Trophoblast cell (in vitro differentiated cells and primary cell): Measurements from ENCODE around the gene KCNC1.

ENCODE experiments used
- DNase-seq, 2 donors: peaks; one replicate each; pipeline ENCODE4 v3.0.0-alpha.2; 2016
- H2AFZ ChIP-seq: 2 replicates; pipeline ENCODE4 v1.6.1; 2013; ENCODE audit warnings: low read length, moderate library complexity, mild to moderate bottlenecking; ENCODE audit not compliant: insufficient read depth, poor library complexity
- H2AK5ac ChIP-seq: 2 replicates; pipeline ENCODE4 v1.6.1; 2013; ENCODE audit warnings: mild to moderate bottlenecking, low read length
- H2BK120ac ChIP-seq: 2 replicates; pipeline ENCODE4 v1.6.1; 2013; ENCODE audit warnings: low read length, mild to moderate bottlenecking, moderate library complexity; ENCODE audit not compliant: insufficient read depth, poor library complexity
- H2BK12ac ChIP-seq: 2 replicates; pipeline ENCODE4 v1.6.1; 2013; ENCODE audit warnings: mild to moderate bottlenecking, low read length, moderate library complexity
- H2BK5ac ChIP-seq: 2 replicates; pipeline ENCODE4 v1.6.1; 2013; ENCODE audit warnings: low read length, low read depth, moderate library complexity, mild to moderate bottlenecking; ENCODE audit not compliant: poor library complexity
- H3K14ac ChIP-seq: 2 replicates; pipeline ENCODE4 v1.6.1; 2013; ENCODE audit warnings: mild to moderate bottlenecking, low read length
- H3K18ac ChIP-seq: 2 replicates; pipeline ENCODE4 v1.6.1; 2013; ENCODE audit warnings: mild to moderate bottlenecking, low read length
- H3K23ac ChIP-seq: 2 replicates; pipeline ENCODE4 v1.6.1; 2013; ENCODE audit warnings: low read length
- H3K27ac ChIP-seq: 2 replicates; pipeline ENCODE4 v1.5.1; 2013; ENCODE audit warnings: low read depth, mild to moderate bottlenecking, inconsistent platforms, low read length, moderate library complexity
- H3K27me3 ChIP-seq: 2 replicates; pipeline ENCODE4 v1.6.1; 2013; ENCODE audit warnings: inconsistent platforms, mild to moderate bottlenecking, low read length, moderate library complexity; ENCODE audit not compliant: insufficient read depth
- H3K36me3 ChIP-seq, 2 experiments: 1 replicate in 1 of 2; 2 replicates in 1 of 2; pipeline ENCODE4 v1.6.1; 2013; ENCODE audit warnings: low read length in 2 of 2, mild to moderate bottlenecking in 2 of 2, moderate library complexity in 1 of 2; ENCODE audit not compliant: insufficient read depth in 2 of 2, control insufficient read depth in 1 of 2
- H3K4ac ChIP-seq: 2 replicates; pipeline ENCODE4 v1.6.1; 2013; ENCODE audit warnings: low read depth, mild to moderate bottlenecking, low read length, moderate library complexity
- H3K4me1 ChIP-seq, 2 experiments: 1 replicate in 1 of 2; 2 replicates in 1 of 2; pipeline ENCODE4 v1.6.1; 2013; ENCODE audit warnings: low read length in 2 of 2, mild to moderate bottlenecking in 2 of 2, moderate library complexity in 1 of 2; ENCODE audit not compliant: insufficient read depth in 2 of 2, control insufficient read depth in 1 of 2
- H3K4me2 ChIP-seq: 2 replicates; pipeline ENCODE4 v1.6.1; 2013; ENCODE audit warnings: inconsistent platforms, mild to moderate bottlenecking, low read length, moderate library complexity
- H3K4me3 ChIP-seq: 2 replicates; pipeline ENCODE4 v1.5.1; 2013; ENCODE audit warnings: mild to moderate bottlenecking, low read depth, low read length, inconsistent platforms
- H3K79me1 ChIP-seq: one replicate; pipeline ENCODE4 v1.6.1; 2013; ENCODE audit warnings: low read length
- H3K79me2 ChIP-seq: 2 replicates; pipeline ENCODE4 v1.6.1; 2013; ENCODE audit warnings: low read length, mild to moderate bottlenecking; ENCODE audit not compliant: control insufficient read depth, insufficient read depth, poor library complexity
- H3K9ac ChIP-seq: 2 replicates; pipeline ENCODE4 v1.6.1; 2013; ENCODE audit warnings: mild to moderate bottlenecking, low read length
- H3K9me3 ChIP-seq: 2 replicates; pipeline ENCODE4 v1.6.1; 2013; ENCODE audit warnings: low read depth, mild to moderate bottlenecking, control low read depth, inconsistent platforms, low read length; ENCODE audit not compliant: insufficient read depth
- H4K12ac ChIP-seq: 2 replicates; pipeline ENCODE4 v1.6.1; 2013; ENCODE audit warnings: low read depth, mild to moderate bottlenecking, low read length, moderate library complexity
- H4K8ac ChIP-seq: 2 replicates; pipeline ENCODE4 v1.6.1; 2013; ENCODE audit warnings: low read depth, mild to moderate bottlenecking, low read length, moderate library complexity
- H4K91ac ChIP-seq: one replicate; pipeline ENCODE4 v1.6.1; 2013; ENCODE audit warnings: low read depth, mild to moderate bottlenecking, low read length, moderate library complexity
- WGBS: extraction: QIAGEN DNeasy Blood & Tissue Kit; methylation state at CpG from one replicate; pipeline ENCODE4 v1.1.7; 2013; ENCODE audit warnings: missing lambda C conversion rate; ENCODE audit not compliant: insufficient read length, insufficient coverage; ENCODE audit errors: extremely low coverage; 5-methylcytosine and 5-hydroxymethylcytosine counted together

KCNC1 gene

DNA sequence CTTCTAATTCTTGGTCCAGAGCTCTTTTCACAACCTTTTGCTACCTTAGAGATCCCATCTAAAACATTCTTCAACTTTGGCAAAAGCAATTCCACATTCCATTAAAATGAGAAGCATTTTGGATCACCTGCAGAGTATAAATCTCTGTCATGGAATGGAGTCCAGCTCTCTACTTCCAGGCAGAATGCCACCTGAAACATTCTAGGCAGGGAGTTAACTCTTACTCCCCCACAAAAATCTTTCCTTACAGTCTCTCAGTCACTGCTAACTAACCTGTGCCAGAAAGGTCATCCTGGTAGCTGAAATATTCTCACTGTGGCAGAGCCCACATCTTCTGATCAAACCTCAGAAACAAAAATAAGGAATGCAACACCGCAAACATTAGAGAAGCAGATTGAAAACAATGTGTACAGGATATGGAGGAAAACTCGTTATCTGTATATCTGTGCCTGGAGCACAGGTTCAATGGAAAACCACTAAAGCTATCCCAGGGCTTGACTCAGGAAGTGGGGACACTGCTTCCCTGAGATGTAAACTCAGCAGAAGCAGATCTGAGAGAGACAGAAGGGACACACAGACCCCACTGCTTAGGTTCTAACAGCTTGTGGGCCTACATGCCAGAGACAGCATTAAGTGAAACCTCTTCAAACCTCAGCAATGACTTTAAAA, 78.9 kb downstream of the KCNC1 start:
- Histone ChIP-seq H3K4me2 (peak overlapping the region; percentile 0), H3K9me3 (no peaks in the 10 kb centered on the region), H3K79me2 (no peaks in the 10 kb centered on the region), H4K91ac (peak overlapping the region; percentile 61), H3K14ac (no peak overlapping the region), H3K4me3 (no peak overlapping the region), H3K36me3 (no peaks in the 10 kb centered on the region), H4K8ac (no peak overlapping the region), H3K9ac (no peak overlapping the region), H4K12ac (no peak overlapping the region), H2BK12ac (no peak overlapping the region), H3K79me1 (peaks cover 4% of the 10 kb centered on the region), H3K18ac (peak overlapping the region; percentile 22), H2BK5ac (peak overlapping the region; percentile 8), H2AK5ac (no peak overlapping the region), H3K23ac (no peak overlapping the region), H3K4ac (no peak overlapping the region), H3K27ac (peak overlapping the region; percentile 67), H2BK120ac (no peak overlapping the region), H3K27me3 (no peaks in the 10 kb centered on the region), H2AFZ (no peak overlapping the region), H3K4me1 (peaks cover 36 to 51% of the 10 kb centered on the region in 2 experiments)
- DNase-seq: peak in 1 of 2 donors; percentile 61
- no CpG with 5 or more reads among the region's 2 CpGs for WGBS

DNA sequence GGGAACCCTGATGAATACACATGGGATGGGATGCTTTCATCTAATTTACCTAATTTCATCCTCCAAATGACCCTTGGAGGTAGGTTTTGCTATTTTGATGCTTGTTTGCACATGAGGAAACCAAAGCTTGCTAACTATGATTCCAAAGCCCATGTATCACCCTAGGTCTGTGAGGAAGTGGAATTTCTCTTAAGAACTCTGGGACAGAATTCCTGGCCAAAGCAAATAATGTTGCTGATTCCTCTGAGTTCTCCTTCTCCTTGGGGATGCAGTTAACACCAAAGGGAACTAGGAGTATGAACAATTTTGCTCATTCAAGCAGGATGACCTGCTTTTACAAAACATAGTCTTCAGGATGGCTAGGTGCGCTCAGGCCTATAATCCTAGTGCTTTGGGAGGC, 80.0 kb downstream of the KCNC1 start:
- Histone ChIP-seq H3K79me1 (peaks cover 4% of the 10 kb centered on the region), H3K79me2 (no peaks in the 10 kb centered on the region), H2BK12ac (peak overlapping the region; percentile 42), H4K8ac (no peak overlapping the region), H3K9me3 (no peaks in the 10 kb centered on the region), H3K23ac (no peak overlapping the region), H3K4me2 (no peak overlapping the region), H3K4me3 (no peak overlapping the region), H3K9ac (no peak overlapping the region), H3K4ac (no peak overlapping the region), H3K14ac (no peak overlapping the region), H2AFZ (no peak overlapping the region), H2BK120ac (peak overlapping the region; percentile 24), H2AK5ac (peak overlapping the region; percentile 81), H3K18ac (no peak overlapping the region), H3K4me1 (peaks cover 36 to 51% of the 10 kb centered on the region in 2 experiments), H3K27me3 (no peaks in the 10 kb centered on the region), H2BK5ac (peak overlapping the region; percentile 47), H4K91ac (peak overlapping the region; percentile 78), H4K12ac (no peak overlapping the region), H3K36me3 (no peaks in the 10 kb centered on the region), H3K27ac (peak overlapping the region; percentile 38)
- no CpG with 5 or more reads among the region's 1 CpG for WGBS
- no peak for DNase-seq

DNA sequence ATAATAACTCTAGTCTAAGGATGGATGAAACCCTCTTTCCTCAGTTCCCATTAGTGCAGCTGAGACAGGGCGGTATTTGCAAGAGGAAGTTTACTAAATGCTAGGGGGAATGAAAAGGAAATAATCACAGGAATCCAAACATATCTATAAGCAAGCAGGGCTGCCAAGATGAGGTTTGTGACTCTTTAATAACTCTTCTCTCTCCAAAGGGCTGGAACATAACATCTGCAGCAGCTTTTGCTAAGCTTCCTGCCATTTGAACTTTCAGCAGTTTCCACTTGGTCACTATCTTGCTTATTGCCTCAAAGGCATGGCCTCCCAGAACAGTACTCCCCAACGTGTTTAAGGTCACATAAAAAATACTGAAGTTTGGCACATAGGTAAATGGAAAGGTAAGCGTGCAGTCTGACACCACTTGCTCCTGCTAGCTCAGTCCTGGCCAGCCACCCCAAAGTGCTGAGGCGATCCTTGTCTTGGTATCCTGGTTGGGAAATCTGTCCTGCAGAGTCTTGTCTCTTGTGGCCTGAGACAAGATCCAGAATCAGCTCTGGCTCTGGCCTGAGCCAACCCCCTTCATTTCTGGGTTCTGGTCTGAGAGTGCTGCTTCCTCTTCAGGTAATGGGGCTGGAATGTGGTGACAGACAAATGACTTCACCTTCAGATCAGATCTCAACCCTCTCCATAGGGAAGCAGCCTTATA, 81.8 kb downstream of the KCNC1 start:
- Histone ChIP-seq H2BK5ac (no peak overlapping the region), H3K36me3 (no peaks in the 10 kb centered on the region), H2BK12ac (no peak overlapping the region), H3K14ac (no peak overlapping the region), H3K4me3 (no peak overlapping the region), H3K79me2 (no peaks in the 10 kb centered on the region), H3K4me1 (peaks cover 29 to 44% of the 10 kb centered on the region in 2 experiments), H3K4ac (no peak overlapping the region), H3K27ac (peak overlapping the region; percentile 56), H2AFZ (no peak overlapping the region), H2AK5ac (no peak overlapping the region), H3K9ac (no peak overlapping the region), H4K8ac (no peak overlapping the region), H2BK120ac (peak overlapping the region; percentile 55), H4K91ac (peak overlapping the region; percentile 25), H3K79me1 (peaks cover 4% of the 10 kb centered on the region), H3K27me3 (no peaks in the 10 kb centered on the region), H3K9me3 (no peaks in the 10 kb centered on the region), H4K12ac (no peak overlapping the region), H3K18ac (no peak overlapping the region), H3K4me2 (no peak overlapping the region), H3K23ac (no peak overlapping the region)
- DNase-seq: no peak
- WGBS: no CpG with 5 or more reads among the region's 4 CpGs

DNA sequence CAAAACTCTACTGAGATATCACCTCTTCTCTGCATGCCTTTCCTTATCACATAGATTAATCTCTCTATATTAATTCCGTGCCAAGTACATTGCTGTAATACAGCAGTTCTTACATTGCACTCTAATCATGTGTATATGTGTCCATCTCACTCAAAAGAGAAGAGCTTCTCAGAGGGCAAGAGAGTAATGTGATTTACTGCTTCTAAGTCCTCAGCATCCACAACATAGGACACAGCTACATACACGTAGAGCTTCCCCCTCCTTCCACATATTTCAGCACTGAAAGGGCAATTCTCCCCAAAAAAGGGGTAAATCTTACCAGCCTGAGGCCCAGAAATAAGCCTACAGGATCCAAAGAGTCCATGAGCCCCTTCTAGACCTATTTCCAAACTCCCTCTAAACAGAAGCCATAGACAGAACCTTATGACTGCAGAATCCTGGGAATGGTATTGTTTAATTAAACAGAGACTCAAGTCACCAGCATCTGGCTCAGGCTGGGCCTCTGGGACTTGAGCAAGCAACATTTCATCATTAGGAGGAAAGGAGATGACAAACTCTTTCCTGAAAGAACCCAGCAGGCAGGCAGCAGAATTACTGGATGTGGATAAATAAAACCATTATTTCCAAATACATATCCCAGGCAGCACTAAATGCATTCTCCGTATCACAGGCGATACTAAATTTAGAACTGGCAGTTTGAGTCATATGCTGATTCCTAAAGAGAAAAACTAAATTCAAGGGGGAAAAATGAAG, 87.2 kb downstream of the KCNC1 start:
- H3K14ac ChIP-seq: no peak overlapping the region
- H3K9me3 ChIP-seq: no peaks in the 10 kb centered on the region
- no peak overlapping the region for H3K4me3 ChIP-seq
- H3K79me2 ChIP-seq: no peaks in the 10 kb centered on the region
- H3K79me1 ChIP-seq: no peaks in the 10 kb centered on the region
- H3K18ac ChIP-seq: no peak overlapping the region
- H2AFZ ChIP-seq: no peak overlapping the region
- no peak overlapping the region for H4K8ac ChIP-seq
- no peaks in the 10 kb centered on the region for H3K36me3 ChIP-seq
- H3K4me1 ChIP-seq: peaks cover 3 to 5% of the 10 kb centered on the region in 2 experiments
- WGBS: no CpG with 5 or more reads among the region's 4 CpGs
- H3K27me3 ChIP-seq: no peaks in the 10 kb centered on the region
- H2AK5ac ChIP-seq: no peak overlapping the region
- no peak overlapping the region for H3K27ac ChIP-seq
- no peak overlapping the region for H2BK12ac ChIP-seq
- no peak overlapping the region for H3K4ac ChIP-seq
- no peak overlapping the region for H4K12ac ChIP-seq
- H3K9ac ChIP-seq: no peak overlapping the region
- no peak overlapping the region for H3K23ac ChIP-seq
- H4K91ac ChIP-seq: no peak overlapping the region
- no peak for DNase-seq
- H2BK120ac ChIP-seq: no peak overlapping the region
- no peak overlapping the region for H3K4me2 ChIP-seq
- H2BK5ac ChIP-seq: no peak overlapping the region
